ENCODE results near the gene C2CD2L.
A peak's percentile ranks its signal among the peaks of the same experiment; 100 is the strongest.
"Not testable (repeated sequence)": the region's sequence is repeated elsewhere in the genome, so short reads cannot be mapped to it uniquely, and the experiment has no call there.

The C2CD2L gene

DNA sequence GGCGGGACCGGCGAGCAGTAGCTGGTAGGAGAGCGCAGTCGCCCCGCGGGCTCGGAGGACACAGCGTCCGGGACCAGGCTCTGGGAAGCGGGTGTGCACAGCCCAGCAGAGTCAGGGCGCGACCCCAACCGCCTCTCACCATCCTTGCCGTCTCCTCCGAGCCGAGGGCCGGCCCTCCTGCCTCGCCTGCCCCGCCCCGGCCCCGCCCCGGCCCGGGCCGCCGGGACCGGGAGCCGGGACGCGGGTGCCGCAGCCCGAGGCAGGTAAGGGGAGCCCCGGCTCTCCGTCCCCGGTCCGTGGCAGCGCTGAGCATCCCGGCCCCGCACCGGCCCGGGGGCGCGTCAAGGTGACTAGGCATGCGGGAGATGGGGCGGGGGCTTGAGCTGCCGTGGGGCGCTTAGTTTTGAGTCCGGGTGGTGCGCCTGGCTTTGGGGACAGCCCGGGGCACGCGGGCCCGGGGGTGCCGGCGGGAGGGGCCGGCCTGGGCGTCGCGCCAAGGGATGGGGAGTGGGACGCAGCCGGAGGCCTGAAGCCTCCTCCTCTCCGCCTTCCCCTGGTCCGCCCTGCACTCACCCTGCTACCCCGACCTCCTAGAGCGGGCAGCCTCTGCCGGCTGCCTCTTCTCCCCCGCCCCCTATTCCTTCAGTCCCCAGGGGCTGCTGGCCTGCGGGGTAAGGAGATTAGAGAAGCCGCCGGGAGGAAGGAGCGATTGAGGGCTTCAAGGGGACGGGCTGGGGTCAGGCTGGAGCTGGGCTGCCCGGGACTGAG, 42.1 kb downstream of the C2CD2L start, which contains the start of gene ABCG4:
ABCG4 (plus strand) TSS at position 35 of the 768 bp plus-strand sequence. CDS start 914 bp downstream, outside the sequence.
- peak in 4 of 56 donors; percentile 12 to 60 (median 30) for DNase-seq

DNA sequence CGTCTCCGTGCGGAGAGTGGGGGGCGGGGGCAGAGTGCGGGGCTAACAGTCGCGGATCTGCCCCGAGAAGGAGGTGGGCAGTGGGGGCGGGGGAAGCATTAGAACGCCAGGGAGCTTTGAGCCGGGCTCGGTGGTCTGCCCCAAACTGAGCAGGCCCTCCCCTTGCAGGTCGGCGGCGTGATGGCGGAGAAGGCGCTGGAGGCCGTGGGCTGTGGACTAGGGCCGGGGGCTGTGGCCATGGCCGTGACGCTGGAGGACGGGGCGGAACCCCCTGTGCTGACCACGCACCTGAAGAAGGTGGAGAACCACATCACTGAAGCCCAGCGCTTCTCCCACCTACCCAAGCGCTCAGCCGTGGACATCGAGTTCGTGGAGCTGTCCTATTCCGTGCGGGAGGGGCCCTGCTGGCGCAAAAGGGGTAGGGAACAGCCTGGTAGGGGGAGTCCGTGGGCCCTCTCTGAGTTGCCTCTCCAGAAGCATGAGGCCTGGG, 42.7 kb downstream of the C2CD2L start:
- DNase-seq: peak in 1 of 56 donors; percentile 54

DNA sequence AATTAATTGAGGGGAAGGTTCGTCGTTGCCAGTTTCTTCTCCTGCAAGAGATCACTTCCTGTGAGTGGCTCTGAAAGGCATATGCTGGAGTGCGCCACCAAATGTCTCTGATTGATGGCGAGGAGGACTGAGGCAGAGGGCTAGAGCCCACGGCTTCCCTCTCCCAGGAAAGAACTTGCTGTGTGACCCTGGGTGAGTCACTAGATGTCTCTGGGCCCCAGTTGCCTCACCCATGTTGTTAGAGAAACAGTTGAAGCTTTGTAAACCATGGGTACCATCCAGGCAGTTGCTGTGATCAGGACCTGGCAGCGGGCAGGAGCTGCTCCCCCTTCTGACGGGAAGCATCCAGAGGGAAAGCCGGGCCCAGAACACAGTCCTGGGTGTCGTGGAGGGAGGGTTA, 44.9 kb downstream of the C2CD2L start:
- DNase-seq: no peak

DNA sequence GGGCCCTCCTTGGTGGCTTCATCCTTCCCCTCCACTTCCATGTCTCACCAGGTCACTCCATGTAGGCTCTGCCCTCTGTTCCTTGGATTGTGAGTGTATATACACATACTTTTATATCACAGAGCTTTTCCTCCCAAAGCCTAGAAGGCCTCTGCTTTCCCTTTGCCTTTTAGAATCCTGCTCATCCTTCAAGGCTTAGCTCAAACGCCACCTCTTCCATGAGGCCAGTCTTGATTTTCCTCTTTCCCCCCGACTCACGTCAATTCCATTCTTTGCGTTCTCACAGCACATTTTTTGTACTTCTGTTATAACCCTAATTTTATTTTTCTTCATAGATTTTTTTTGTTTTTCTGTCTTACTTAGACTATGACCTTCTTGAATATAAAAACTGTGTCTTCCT, 45.5 kb downstream of the C2CD2L start:
- no peak for DNase-seq

DNA sequence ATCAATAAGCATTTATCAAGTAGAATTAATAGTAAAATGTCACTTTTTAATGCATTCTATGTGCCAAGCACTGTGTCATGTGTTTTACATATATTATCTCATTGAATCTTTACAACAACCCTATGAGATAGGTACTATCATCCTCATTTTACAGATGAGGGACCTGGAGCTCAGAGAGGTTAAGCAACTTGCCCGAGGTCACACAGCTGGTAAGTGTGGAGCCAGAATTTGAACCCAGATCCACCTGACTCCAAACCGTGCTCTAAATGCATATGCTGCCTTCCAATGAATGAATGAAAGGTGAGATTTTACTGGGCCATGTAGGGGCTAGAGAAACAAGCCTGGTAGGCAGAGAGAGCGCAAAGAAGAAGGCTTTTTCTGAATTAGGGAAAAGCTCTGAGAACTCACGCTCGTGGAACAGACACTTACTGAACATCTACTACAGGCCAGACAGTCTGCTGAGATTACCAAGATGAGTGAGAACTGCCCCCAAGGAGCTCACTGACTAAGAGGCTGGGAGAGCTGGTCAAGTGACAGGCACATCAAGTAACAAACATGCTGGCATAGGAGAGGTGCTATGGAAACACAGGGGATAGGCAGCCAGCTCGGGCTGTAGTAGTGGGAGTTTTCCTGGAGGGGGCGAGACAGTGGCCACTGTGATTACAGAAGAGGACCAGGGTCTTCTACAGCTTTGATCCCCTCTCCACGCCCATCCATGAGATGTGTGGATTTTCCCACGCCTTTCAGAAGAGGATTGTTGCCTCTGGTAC, 46.1 kb downstream of the C2CD2L start:
- no peak for DNase-seq

DNA sequence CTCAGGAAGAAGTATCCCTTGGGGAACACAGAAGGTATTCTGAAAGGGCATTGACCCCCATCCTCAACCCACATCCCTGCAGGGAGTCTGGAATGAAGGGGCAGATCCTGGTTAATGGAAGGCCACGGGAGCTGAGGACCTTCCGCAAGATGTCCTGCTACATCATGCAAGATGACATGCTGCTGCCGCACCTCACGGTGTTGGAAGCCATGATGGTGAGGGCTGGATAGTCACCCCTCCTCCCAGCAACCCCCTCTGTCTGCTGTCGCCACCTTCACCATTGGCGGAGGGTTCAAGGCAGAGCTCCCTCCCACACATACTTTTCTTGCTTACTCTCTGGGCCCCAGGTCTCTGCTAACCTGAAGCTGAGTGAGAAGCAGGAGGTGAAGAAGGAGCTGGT, 47.0 kb downstream of the C2CD2L start:
- no peak for DNase-seq

DNA sequence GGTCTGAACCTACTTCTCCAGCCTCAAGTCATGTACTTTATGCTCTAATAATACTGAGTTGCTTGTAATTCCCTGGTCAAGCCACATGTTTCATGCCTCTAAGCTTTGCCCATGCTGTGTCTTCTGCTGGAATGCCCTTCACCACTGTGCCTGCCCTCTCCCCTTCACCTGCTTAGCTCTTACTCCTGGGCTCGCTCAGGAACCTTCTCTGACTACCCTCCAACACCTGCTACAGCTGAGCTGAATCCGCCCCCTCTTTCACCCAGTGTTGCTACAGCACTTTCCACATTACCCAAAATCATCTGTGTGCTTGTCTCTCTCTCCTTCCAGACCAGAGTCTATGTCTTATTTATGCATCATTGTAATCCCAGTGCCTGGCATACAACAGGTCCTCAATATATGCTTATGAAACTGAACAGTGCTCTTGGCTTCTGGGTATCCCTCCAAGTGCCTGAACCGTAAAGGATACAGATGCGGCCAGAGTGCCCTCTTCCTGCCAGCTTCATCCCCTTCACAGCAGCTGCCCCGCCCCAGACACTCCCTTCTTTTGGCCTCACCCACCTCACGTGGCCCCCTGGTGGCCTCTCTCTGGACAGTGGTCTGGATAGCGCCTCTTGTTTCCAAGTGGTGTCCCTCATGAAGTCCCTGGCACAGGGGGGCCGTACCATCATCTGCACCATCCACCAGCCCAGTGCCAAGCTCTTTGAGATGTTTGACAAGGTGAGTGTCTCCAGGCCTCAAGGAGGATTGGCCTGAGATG, 48.8 kb downstream of the C2CD2L start:
- DNase-seq: peak in 2 of 56 donors; percentile 3 to 20

DNA sequence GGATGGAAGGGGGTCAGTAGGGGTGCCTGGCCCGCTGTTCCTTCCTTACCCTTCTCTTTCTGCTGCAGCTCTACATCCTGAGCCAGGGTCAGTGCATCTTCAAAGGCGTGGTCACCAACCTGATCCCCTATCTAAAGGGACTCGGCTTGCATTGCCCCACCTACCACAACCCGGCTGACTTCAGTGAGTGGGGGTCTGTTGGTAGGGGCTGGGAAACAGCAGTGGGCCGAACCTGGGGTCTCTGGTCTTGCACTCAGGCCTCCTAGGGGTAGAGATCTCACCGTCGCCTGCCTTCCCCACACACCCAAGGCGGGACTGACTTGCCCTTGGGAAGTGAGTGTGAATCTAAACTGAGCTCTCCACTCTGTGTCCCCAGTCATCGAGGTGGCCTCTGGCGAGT, 49.4 kb downstream of the C2CD2L start:
- no peak for DNase-seq

DNA sequence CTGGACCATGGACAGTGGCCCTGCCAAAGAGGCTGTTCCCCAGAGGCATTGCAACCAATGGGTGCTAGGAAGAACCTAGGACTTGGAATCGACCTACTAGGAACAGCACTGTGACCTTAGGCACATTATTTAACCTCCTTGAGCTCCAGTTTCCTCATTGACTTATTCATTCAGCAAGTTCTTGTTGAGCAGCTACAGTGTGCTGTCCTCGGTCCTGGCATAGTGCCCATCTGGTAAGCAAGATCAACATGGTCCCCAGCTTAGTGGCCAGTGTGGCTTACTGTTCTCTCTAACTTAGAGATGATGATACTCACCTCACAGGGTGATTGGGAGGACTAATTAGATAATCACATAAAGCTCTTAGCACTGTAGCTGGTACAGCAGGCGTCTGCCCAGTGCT, 49.9 kb downstream of the C2CD2L start:
- DNase-seq: no peak

DNA sequence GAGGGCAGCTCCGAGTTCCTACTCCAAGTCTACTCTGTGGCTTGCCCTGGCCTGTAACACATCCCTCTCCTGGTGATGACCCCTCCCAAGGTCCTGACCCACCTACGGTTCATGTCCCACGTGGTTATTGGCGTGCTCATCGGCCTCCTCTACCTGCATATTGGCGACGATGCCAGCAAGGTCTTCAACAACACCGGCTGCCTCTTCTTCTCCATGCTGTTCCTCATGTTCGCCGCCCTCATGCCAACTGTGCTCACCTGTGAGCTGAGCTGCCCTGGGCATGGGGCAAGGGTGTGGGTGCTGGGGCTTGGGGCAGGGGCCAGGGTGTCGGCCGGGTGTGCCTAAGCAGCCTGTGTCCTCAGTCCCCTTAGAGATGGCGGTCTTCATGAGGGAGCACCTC, 51.3 kb downstream of the C2CD2L start:
- DNase-seq: no peak

DNA sequence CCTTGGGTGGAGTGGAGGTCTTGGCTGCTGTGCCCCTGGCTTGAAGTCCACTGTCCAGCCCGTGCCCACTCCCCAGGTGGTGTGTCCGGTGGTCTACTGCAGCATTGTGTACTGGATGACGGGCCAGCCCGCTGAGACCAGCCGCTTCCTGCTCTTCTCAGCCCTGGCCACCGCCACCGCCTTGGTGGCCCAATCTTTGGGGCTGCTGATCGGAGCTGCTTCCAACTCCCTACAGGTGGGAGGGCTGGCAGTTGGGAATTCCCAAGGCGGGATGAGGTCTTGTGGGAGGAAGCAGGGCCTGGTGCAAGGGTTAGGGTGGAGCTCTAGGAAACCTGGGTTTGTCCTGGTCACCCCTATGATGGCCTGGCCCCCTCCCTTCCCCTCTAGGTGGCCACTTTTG, 53.0 kb downstream of the C2CD2L start:
- DNase-seq: no peak

DNA sequence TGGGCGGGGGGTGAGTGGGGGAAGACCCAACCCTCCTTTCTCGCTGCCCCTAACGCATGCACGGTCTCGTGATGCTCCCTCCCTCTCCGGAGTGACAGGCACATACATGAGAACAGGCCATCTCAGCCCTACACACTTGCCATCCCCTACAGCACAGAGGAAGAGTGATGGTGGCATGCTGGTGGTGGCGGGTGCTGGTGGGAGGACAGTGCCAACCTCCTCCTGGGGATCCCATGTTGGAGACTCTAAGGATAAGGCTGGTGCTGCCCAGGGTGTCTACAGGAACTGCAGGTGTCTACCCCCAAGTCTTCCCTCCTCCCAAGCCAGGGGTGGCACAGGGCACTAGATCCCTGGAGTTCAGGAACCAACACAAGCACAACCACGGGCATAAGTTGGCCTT, 54.7 kb downstream of the C2CD2L start:
- no peak for DNase-seq

DNA sequence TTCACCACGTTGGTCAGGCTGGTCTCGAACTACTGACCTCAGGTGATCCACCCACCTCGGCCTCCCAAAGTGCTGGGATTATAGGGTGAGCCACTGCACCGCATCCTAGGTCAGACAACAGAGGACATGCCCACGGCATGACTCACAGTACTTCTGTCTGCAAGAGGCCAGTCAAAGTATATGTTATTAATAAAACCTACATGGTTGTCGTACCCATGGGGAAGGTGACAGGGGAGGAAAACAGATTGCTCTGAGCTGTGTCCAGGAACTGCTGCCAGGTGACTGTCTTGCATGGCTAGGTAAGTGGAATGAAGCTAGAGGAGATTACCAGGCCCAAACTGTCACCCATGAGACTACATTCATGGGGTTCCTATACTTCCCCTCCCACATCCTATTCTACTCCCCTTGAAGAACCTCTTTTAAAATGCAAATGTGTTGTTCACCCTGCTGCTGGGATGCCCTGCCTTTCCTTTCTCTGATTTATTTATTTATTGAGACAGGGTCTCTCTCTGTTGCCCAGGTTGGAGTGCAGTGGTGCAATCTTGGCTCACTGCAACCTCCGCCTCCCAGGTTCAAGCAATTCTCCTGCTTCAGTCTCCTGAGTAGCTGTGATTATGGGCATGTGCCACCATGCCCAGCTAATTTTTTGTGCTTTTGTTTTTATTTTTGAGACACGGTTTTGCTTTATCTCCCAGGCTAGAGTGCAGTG, 59.4 kb downstream of the C2CD2L start:
- no peak for DNase-seq

DNA sequence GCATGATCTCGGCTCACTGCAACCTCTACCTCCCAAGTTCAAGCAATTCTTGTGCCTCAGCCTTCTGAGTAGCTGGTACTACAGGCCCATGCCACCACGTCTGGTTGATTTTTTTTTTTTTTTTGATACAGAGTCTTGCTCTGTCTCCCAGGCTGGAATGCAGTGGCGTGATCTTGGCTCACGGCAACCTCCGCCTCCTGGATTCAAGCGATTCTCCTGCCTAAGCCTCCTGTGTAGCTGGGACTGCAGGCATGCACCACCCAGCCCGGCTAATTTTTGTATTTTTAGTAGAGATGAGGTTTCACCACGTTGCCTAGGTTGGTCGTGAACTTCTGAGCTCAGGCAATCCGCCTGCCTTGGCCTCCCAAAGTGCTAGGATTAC, 59.9 kb downstream of the C2CD2L start:
- DNase-seq: not testable (repeated sequence)

DNA sequence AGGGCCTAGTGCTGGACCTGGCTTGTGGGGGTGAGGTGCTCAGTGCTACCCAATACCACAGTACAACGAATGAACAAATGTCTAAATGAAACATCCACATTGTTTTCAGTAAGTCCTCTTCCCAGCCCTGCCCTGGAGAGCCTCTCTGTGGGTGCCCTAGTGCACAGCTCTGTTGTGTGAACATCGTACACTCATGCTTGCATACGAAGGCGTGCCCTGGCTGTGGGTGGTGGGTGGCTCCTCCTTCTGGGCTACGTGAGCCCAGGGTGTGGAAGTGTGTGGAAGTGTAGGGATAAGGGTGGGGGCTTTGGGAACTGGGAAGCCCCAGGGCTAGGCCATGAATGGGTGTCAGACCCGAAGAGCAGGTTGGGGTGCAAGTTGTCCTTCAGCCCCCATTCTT, 60.8 kb downstream of the C2CD2L start:
- peak in 14 of 56 donors; percentile 5 to 63 (median 18) for DNase-seq
